A549 (cell line): ENCODE data around the gene MROH2A. TPM values are rescaled to one million over a fixed set of nuclear protein-coding genes. Genes with fewer than 3 reads are reported as not detected.

Experiments used
- ATAC-seq, 2 experiments: fragments of 200-7000 bp in 1 of 2; fragments of >200 bp in 1 of 2; cut with Nextera tagmentation in 1 of 2; cut with Tn5 transposase in 1 of 2; 3 replicates each; pipeline versions ENCODE4 v1.8.0 to v1.9.1; 2018 to 2020; ENCODE audit warnings: mild to moderate bottlenecking in 1 of 2, moderate library complexity in 1 of 2
- CTCF ChIA-PET: fragments of 300-600 bp; sonication (Branson Sonifier 250); formaldehyde crosslinking; extraction: SDS; loops from one replicate; lab custom pipeline; 2021; ENCODE audit warnings: antibody characterized with exemption, inconsistent platforms; lab: Yijun Ruan, JAX
- POLR2A ChIA-PET: fragments of 350-600 bp; formaldehyde crosslinking; extraction: SDS; loops from one replicate; lab custom pipeline; 2021; ENCODE audit warnings: antibody characterized with exemption, inconsistent platforms; lab: Yijun Ruan, JAX
- DNase-seq, 2 experiments: peaks; one replicate each; pipeline versions ENCODE4 v3.0.0 to v3.0.0-alpha.2; 2011 to 2016; ENCODE audit warnings: low read depth in 1 of 2, low spot score in 1 of 2
- FAIRE-seq: peaks from 2 replicates; lab custom pipeline; 2011; peaks lifted over from hg19 to GRCh38; lab: Jason Lieb, UNC
- H3K27ac ChIP-seq, 2 experiments: fragments of >200 bp; sonication (Bioruptor Twin); formaldehyde crosslinking; 3 replicates each; pipeline ENCODE4 v1.5.1; 2016 to 2017
- H3K4me1 ChIP-seq: fragments of >200 bp; sonication (Bioruptor Twin); formaldehyde crosslinking; 3 replicates; pipeline ENCODE4 v1.6.1; 2016
- H3K4me2 ChIP-seq: fragments of >200 bp; sonication (Bioruptor Twin); formaldehyde crosslinking; 3 replicates; pipeline ENCODE4 v1.6.1; 2016
- H3K4me3 ChIP-seq: fragments of >200 bp; sonication (Bioruptor Twin); formaldehyde crosslinking; 3 replicates; pipeline ENCODE4 v1.5.1; 2016
- H3K9me3 ChIP-seq: fragments of >200 bp; sonication (Bioruptor Twin); formaldehyde crosslinking; 3 replicates; pipeline ENCODE4 v1.6.1; 2016
- ATOH8 ChIP-seq: fragments of 250-450 bp; sonication (Bioruptor Pico); IDR thresholded peaks from 2 replicates; pipeline ENCODE4 v1.5.0; 2020; ENCODE audit warnings: low read depth, mild to moderate bottlenecking, moderate library complexity
- EHF ChIP-seq: fragments of 250-450 bp; sonication (Bioruptor Pico); IDR thresholded peaks from 2 replicates; pipeline ENCODE4 v1.5.0; 2020; ENCODE audit warnings: mild to moderate bottlenecking
- EHMT2 ChIP-seq: fragments of 200-600 bp; sonication (generic); IDR thresholded peaks from 2 replicates; pipeline ENCODE4 v1.6.1; 2016; ENCODE audit warnings: antibody characterized with exemption, low read depth, mild to moderate bottlenecking, moderate library complexity
- FOSB ChIP-seq: fragments of 250-450 bp; sonication (Bioruptor Pico); IDR thresholded peaks from 2 replicates; pipeline ENCODE4 v1.5.0; 2020; ENCODE audit warnings: mild to moderate bottlenecking, moderate library complexity
- HES2 ChIP-seq: fragments of >200 bp; sonication (Bioruptor Twin); formaldehyde crosslinking; IDR thresholded peaks from 2 replicates; pipeline ENCODE4 v1.6.1; 2016
- HOXB13 ChIP-seq: fragments of 250-450 bp; sonication (Bioruptor Pico); IDR thresholded peaks from 2 replicates; pipeline ENCODE4 v1.5.0; 2020; ENCODE audit warnings: low read depth, mild to moderate bottlenecking, moderate library complexity
- MAZ ChIP-seq: fragments of 150-350 bp; IDR thresholded peaks from 2 replicates; pipeline ENCODE4 v1.6.1; 2014; ENCODE audit warnings: antibody characterized with exemption, low read depth, low read length, borderline replicate concordance
- NFE2L2 ChIP-seq: fragments of 150-350 bp; conservative IDR thresholded peaks from 2 replicates; pipeline ENCODE4 v1.6.1; 2014; ENCODE audit warnings: low read length
- PBX3 ChIP-seq: IDR thresholded peaks from 2 replicates; pipeline ENCODE4 v1.6.1; 2012
- PHF8 ChIP-seq: fragments of 200-600 bp; sonication (generic); IDR thresholded peaks from 2 replicates; pipeline ENCODE4 v1.6.1; 2016; ENCODE audit warnings: low read depth, mild to moderate bottlenecking, antibody characterized with exemption, moderate library complexity, borderline replicate concordance
- RAD21 ChIP-seq, 2 experiments: fragments of >200 bp in 1 of 2; sonication (Bioruptor Twin) in 1 of 2; formaldehyde crosslinking in 1 of 2; IDR thresholded peaks in 1 of 2; conservative IDR thresholded peaks in 1 of 2; 2 replicates in 1 of 2; 3 replicates in 1 of 2; pipeline ENCODE4 v1.6.1; 2012 to 2018; ENCODE audit warnings: inconsistent platforms in 1 of 2
- TFCP2L1 ChIP-seq: fragments of 250-450 bp; sonication (Bioruptor Pico); IDR thresholded peaks from 2 replicates; pipeline ENCODE4 v1.5.0; 2021; ENCODE audit warnings: mild to moderate bottlenecking
- ZC3H11A ChIP-seq: fragments of 450-650 bp; IDR thresholded peaks from 2 replicates; pipeline ENCODE4 v1.6.1; 2014; ENCODE audit warnings: antibody characterized with exemption, mild to moderate bottlenecking
- ZFP36 ChIP-seq: fragments of 450-650 bp; IDR thresholded peaks from 2 replicates; pipeline ENCODE4 v1.6.1; 2014; ENCODE audit warnings: borderline replicate concordance; ENCODE audit not compliant: partially characterized antibody
- ZNF302 ChIP-seq: fragments of 250-450 bp; sonication (Bioruptor Pico); IDR thresholded peaks from 2 replicates; pipeline ENCODE4 v1.9.0; 2021; ENCODE audit warnings: inconsistent platforms, mild to moderate bottlenecking, moderate library complexity
- WGBS: methylation state at CpG from one replicate; pipeline ENCODE4 v1.1.6; 2017; ENCODE audit errors: missing lambda C conversion rate; 5-methylcytosine and 5-hydroxymethylcytosine counted together
- polyA plus RNA-seq, 4 experiments: library from polyadenylated mRNA; depleted of rRNA in 3 of 4; stranded (reverse); fragments of >200 nt; fragmentation: RNase III in 1 of 4; extraction: RNeasy Plus Mini Kit Qiagen cat#74134 plus additional on column Dnase treatment in 1 of 4; gene quantifications; 2 replicates in 3 of 4; 3 replicates in 1 of 4; pipeline ENCODE4 v1.2.3, GENCODE V29; 2011 to 2017
- TF ChIP-seq, protein P1 (sequence below): fragments of 450-650 bp; IDR thresholded peaks from 2 replicates; pipeline ENCODE4 v1.6.1; 2014; ENCODE audit warnings: antibody characterized with exemption
- TF ChIP-seq, protein P2 (sequence below): fragments of 200-600 bp; sonication (generic); IDR thresholded peaks from 2 replicates; pipeline ENCODE4 v1.6.1; 2016; ENCODE audit warnings: antibody characterized with exemption, mild to moderate bottlenecking, moderate library complexity

MROH2A gene
- polyA plus RNA-seq, 2 of the 4 experiments (the other 2 are of a cell fraction): 0.10 to 0.63 TPM

DNA sequence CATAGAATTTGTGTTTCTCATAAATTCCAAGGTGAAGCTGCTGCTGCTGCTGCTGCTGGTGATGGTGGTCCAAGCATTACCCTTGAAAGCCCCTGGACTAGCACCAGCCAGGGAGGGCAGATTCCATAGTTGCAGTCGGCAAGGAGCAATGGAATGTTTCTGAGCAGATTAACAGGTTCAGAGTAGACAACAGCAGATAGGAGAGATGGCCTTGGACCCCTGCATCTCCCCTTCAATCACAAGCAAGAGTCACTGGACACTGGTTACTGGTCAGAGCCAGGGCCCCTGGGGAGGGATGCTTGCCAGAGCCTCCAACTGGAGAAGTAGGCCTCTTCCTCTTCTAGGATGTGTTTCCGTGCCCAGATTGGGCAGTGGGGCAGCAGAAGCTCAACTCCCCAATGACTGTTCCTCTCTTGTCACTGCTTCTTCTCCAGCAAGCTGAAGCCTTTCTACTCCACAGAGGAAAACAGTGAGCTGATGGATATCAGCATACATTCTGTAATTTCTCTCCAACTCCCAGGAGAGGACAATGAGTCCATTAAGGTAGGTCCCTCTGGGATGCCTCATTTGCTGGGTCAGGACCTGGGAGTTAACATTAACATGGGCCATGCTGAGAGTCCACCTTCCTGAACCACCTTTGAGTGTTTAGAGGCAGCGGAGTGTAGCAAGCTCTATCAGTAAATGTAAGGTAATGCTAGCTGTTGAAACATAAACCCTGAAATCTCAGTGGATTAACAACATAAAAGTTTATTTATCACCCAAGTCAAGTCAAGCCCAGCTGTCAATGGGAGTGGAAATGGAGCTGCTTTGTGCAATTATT is 35.3 kb downstream of the MROH2A start:
- no peak for DNase-seq
- 91% methylated on average over 3 of the region's 3 CpGs for WGBS
- H3K4me2 ChIP-seq: no peak overlapping the region
- no peak for ATAC-seq
- TF ChIP-seq HES2 (no peak), ZFP36 (no peak), PHF8 (no peak), EHF (CRISPR knock-in tag) (no peak)
- TF ChIP-seq, all 56 proteins: peak for 0
- no peak for FAIRE-seq
- H3K4me3 ChIP-seq: no peak overlapping the region
- CTCF ChIA-PET: interaction anchor here (0.7 to 1.3 kb wide), 3 partner anchors 19 to 370 kb away, joined by 3 to 5 read pairs (median 3); no protein-coding TSS in a partner anchor
- no peaks in the 10 kb centered on the region for H3K9me3 ChIP-seq
- peaks cover 19% of the 10 kb centered on the region for H3K4me1 ChIP-seq
- POLR2A ChIA-PET: no interaction called here
- H3K27ac ChIP-seq: peak overlapping the region in 1 of 2 experiments; percentile 28; a peak in 3 of 6 replicates

GRCh38 chr2:233814056-233814835 is 36.1 kb downstream of the MROH2A start:
- Histone ChIP-seq H3K4me1 (peaks cover 19% of the 10 kb centered on the region), H3K4me2 (no peak overlapping the region), H3K27ac (peak overlapping the region in 1 of 2 experiments; percentile 31; a peak in 3 of 6 replicates), H3K4me3 (no peak overlapping the region)
- WGBS: 100% methylated on average over 2 of the region's 2 CpGs
- CTCF ChIA-PET: interaction anchor here (0.7 to 1.0 kb wide), 3 partner anchors 18 to 371 kb away, joined by 3 to 4 read pairs (median 3); no protein-coding TSS in a partner anchor
- TF ChIP-seq, protein P1, sequence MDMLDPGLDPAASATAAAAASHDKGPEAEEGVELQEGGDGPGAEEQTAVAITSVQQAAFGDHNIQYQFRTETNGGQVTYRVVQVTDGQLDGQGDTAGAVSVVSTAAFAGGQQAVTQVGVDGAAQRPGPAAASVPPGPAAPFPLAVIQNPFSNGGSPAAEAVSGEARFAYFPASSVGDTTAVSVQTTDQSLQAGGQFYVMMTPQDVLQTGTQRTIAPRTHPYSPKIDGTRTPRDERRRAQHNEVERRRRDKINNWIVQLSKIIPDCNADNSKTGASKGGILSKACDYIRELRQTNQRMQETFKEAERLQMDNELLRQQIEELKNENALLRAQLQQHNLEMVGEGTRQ: peak; percentile 72
- TF ChIP-seq NFE2L2: no peak
- TF ChIP-seq, all 56 proteins: peak for 1
- POLR2A ChIA-PET: no interaction called here
- DNase-seq (peak; percentile 44 to 52), ATAC-seq (peak; percentile 43 to 78; a peak in 4 of 6 replicates), FAIRE-seq (no peak)
- H3K9me3 ChIP-seq: no peaks in the 10 kb centered on the region

DNA sequence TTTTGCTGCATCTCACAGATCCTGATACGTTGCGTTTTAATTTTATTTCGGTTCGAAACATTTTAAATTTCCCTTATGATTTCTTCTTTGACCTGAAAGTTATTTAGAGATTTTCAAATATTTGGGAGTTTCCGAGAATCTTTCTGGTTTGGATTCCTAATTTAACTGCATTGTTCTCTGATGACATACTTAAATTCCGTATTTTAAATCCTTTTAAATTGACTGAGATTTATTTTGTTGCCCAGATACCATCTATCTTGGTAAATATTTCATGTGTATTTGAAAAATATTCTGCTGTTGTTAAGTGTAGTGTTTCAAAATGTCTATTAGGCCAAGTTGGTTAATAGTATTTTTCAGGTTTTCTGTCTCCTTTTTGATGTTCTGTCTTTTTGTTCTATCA is 37.7 kb downstream of the MROH2A start:
- ATAC-seq (no peak), DNase-seq (no peak), FAIRE-seq (no peak)
- H3K4me3 ChIP-seq: no peak overlapping the region
- no peak overlapping the region for H3K27ac ChIP-seq
- WGBS: 84% methylated on average over 6 of the region's 6 CpGs
- H3K4me2 ChIP-seq: no peak overlapping the region
- POLR2A ChIA-PET: no interaction called here
- TF ChIP-seq TFCP2L1 (CRISPR knock-in tag): no peak
- no peaks in the 10 kb centered on the region for H3K9me3 ChIP-seq
- CTCF ChIA-PET: no interaction called here
- peaks cover 24% of the 10 kb centered on the region for H3K4me1 ChIP-seq

DNA sequence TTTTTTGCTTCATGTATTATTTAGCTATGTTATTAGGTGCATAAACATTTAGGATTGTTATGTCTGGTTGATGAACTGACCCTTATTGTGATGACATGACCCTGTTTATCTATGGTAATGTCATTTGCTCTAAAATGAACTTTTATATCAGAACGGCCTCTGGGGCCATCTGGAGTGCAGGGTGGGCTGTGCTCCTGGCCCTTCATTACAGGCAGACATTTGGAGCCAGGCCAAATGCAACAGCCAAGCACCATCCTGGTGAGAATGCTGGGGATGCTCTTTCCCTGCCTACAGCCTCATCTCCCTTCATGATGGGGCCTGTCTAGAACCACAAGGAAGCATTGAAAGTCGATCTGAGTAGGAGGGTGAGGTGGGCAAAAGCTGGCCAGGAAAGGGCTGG is 38.2 kb downstream of the MROH2A start:
- ChIA-PET POLR2A (no interaction called here), CTCF (interaction anchor here (1.0 kb wide), 1 partner anchor 22 kb away, joined by 3 read pairs; no protein-coding TSS in a partner anchor)
- ATAC-seq (no peak), DNase-seq (no peak), FAIRE-seq (no peak)
- Histone ChIP-seq H3K4me1 (peaks cover 24% of the 10 kb centered on the region), H3K9me3 (no peaks in the 10 kb centered on the region), H3K4me2 (no peak overlapping the region), H3K27ac (peak overlapping the region; percentile 4 to 81; a peak in 5 of 6 replicates), H3K4me3 (no peak overlapping the region)
- 44% methylated on average over 2 of the region's 2 CpGs for WGBS
- no peak for TF ChIP-seq ZNF302 (CRISPR knock-in tag)
- TF ChIP-seq ZC3H11A: no peak
- TF ChIP-seq MAZ: no peak
- TF ChIP-seq, protein P2, sequence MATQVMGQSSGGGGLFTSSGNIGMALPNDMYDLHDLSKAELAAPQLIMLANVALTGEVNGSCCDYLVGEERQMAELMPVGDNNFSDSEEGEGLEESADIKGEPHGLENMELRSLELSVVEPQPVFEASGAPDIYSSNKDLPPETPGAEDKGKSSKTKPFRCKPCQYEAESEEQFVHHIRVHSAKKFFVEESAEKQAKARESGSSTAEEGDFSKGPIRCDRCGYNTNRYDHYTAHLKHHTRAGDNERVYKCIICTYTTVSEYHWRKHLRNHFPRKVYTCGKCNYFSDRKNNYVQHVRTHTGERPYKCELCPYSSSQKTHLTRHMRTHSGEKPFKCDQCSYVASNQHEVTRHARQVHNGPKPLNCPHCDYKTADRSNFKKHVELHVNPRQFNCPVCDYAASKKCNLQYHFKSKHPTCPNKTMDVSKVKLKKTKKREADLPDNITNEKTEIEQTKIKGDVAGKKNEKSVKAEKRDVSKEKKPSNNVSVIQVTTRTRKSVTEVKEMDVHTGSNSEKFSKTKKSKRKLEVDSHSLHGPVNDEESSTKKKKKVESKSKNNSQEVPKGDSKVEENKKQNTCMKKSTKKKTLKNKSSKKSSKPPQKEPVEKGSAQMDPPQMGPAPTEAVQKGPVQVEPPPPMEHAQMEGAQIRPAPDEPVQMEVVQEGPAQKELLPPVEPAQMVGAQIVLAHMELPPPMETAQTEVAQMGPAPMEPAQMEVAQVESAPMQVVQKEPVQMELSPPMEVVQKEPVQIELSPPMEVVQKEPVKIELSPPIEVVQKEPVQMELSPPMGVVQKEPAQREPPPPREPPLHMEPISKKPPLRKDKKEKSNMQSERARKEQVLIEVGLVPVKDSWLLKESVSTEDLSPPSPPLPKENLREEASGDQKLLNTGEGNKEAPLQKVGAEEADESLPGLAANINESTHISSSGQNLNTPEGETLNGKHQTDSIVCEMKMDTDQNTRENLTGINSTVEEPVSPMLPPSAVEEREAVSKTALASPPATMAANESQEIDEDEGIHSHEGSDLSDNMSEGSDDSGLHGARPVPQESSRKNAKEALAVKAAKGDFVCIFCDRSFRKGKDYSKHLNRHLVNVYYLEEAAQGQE: no peak
- TF ChIP-seq, protein P1: no peak
- no peak for TF ChIP-seq HOXB13 (CRISPR knock-in tag)
- no peak for TF ChIP-seq EHMT2
- no peak for TF ChIP-seq ATOH8 (CRISPR knock-in tag)
- TF ChIP-seq RAD21 (conservative IDR thresholded peaks at IDR 0.05 in 1 of 2, IDR thresholded peaks at IDR 0.05 in 1 of 2): no peak
- TF ChIP-seq FOSB (CRISPR knock-in tag): no peak
- no peak for TF ChIP-seq PBX3
